Measurements from ENCODE around the gene MTCL1.

GRCh38 chr18:8847900-8848299, 142.5 kb downstream of the MTCL1 start:
- TF ChIP-seq, protein P1, sequence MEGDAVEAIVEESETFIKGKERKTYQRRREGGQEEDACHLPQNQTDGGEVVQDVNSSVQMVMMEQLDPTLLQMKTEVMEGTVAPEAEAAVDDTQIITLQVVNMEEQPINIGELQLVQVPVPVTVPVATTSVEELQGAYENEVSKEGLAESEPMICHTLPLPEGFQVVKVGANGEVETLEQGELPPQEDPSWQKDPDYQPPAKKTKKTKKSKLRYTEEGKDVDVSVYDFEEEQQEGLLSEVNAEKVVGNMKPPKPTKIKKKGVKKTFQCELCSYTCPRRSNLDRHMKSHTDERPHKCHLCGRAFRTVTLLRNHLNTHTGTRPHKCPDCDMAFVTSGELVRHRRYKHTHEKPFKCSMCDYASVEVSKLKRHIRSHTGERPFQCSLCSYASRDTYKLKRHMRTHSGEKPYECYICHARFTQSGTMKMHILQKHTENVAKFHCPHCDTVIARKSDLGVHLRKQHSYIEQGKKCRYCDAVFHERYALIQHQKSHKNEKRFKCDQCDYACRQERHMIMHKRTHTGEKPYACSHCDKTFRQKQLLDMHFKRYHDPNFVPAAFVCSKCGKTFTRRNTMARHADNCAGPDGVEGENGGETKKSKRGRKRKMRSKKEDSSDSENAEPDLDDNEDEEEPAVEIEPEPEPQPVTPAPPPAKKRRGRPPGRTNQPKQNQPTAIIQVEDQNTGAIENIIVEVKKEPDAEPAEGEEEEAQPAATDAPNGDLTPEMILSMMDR (IDR thresholded peaks at IDR 0.05), result no peak
- TF ChIP-seq POLR2A (IDR thresholded peaks at IDR 0.05), result no peak

Data from right lobe of liver (tissue), 4 donors.